Chondrocyte (in vitro differentiated cells): ENCODE measurements around the gene RNF145. TPM values are rescaled to one million over a fixed set of nuclear protein-coding genes. Genes with fewer than 3 reads are reported as not detected.
"Not testable (repeated sequence)": the region's sequence is repeated elsewhere in the genome, so short reads cannot be mapped to it uniquely, and the experiment has no call there.

ENCODE experiments used
- DNase-seq: peaks from one replicate; pipeline ENCODE4 v3.0.0; 2021; ENCODE audit warnings: mixed read lengths, low spot score
- H3K27ac Mint-ChIP-seq: one replicate; pipeline ENCODE4 v1.8.0; 2021; ENCODE audit warnings: mild to moderate bottlenecking, moderate library complexity, mixed read lengths; ENCODE audit not compliant: unreplicated experiment
- H3K27me3 Mint-ChIP-seq: 2 replicates; pipeline ENCODE4 v1.8.0; 2021; ENCODE audit warnings: low read depth, mixed read lengths
- H3K36me3 Mint-ChIP-seq: 2 replicates; pipeline ENCODE4 v1.8.0; 2021; ENCODE audit warnings: low read depth, mixed read lengths
- H3K4me1 Mint-ChIP-seq: 2 replicates; pipeline ENCODE4 v1.8.0; 2021; ENCODE audit warnings: low read depth, mild to moderate bottlenecking, mixed read lengths
- H3K4me3 Mint-ChIP-seq: one replicate; pipeline ENCODE4 v1.8.0; 2021; ENCODE audit warnings: mild to moderate bottlenecking, moderate library complexity, mixed read lengths; ENCODE audit not compliant: unreplicated experiment
- H3K9me3 Mint-ChIP-seq: 2 replicates; pipeline ENCODE4 v1.8.0; 2021; ENCODE audit warnings: low read depth, mixed read lengths
- total RNA-seq: library from RNA; stranded (reverse); gene quantifications from 3 replicates; pipeline ENCODE4 v1.2.1, GENCODE V29; 2021
- TF ChIP-seq, protein P1 (sequence below): fragments of 200-600 bp; sonication (generic); IDR thresholded peaks from 2 replicates; pipeline ENCODE4 v1.5.0; 2021; ENCODE audit warnings: antibody characterized with exemption, mild to moderate bottlenecking, moderate library complexity

The RNF145 gene
- total RNA-seq, 1 donor from 2014 or later = 83.9 TPM

DNA sequence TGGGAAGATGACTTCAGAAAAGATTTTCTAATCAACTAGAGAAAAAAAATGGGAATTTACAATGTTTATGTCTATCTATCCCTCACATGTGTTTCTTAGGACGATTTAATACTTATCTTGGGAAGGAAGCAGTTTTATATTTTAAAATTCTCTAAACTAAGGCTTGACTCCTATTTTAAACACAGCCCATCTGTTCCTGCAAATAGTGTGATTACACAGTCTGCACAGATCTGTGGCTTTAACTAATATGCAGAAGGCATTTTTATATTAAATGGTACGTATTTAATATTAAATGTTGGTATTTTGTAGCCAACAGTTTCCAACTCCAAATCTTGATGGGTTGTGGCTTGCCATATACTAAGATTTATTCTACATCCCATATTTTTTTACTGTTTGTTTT lies 56.5 kb downstream of the RNF145 start:
- Mint-ChIP-seq H3K27me3 (no peaks in the 10 kb centered on the region), H3K4me3 (no peak overlapping the region), H3K9me3 (peaks cover 11% of the 10 kb centered on the region), H3K36me3 (peaks cover 1% of the 10 kb centered on the region), H3K27ac (no peak overlapping the region), H3K4me1 (no peaks in the 10 kb centered on the region)
- TF ChIP-seq, protein P1, sequence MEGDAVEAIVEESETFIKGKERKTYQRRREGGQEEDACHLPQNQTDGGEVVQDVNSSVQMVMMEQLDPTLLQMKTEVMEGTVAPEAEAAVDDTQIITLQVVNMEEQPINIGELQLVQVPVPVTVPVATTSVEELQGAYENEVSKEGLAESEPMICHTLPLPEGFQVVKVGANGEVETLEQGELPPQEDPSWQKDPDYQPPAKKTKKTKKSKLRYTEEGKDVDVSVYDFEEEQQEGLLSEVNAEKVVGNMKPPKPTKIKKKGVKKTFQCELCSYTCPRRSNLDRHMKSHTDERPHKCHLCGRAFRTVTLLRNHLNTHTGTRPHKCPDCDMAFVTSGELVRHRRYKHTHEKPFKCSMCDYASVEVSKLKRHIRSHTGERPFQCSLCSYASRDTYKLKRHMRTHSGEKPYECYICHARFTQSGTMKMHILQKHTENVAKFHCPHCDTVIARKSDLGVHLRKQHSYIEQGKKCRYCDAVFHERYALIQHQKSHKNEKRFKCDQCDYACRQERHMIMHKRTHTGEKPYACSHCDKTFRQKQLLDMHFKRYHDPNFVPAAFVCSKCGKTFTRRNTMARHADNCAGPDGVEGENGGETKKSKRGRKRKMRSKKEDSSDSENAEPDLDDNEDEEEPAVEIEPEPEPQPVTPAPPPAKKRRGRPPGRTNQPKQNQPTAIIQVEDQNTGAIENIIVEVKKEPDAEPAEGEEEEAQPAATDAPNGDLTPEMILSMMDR = no peak
- DNase-seq = no peak

DNA sequence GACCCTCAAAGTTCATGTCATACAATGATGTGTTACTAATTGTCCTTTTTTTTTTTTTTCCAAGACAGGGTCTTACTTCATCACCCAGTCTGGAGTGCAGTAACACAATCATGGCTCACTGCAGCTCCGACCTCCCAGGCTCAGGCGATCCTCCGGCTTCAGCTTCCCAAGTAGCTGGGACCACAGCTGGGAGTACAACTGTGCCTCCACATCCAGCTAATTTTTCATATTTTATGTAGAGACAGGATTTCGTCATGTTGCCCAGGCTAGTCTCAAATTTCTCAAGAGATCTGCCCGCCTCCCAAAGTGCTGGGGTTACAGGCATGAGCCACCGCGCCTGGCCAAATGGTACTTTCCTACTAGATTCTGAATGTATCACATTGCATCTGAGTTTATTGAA lies 60.3 kb downstream of the RNF145 start:
- Mint-ChIP-seq H3K4me3 (no peak overlapping the region), H3K27me3 (peaks cover 1% of the 10 kb centered on the region), H3K9me3 (peaks cover 11% of the 10 kb centered on the region), H3K4me1 (no peaks in the 10 kb centered on the region), H3K36me3 (peaks cover 1% of the 10 kb centered on the region), H3K27ac (no peak overlapping the region)
- TF ChIP-seq, protein P1 = no peak
- no peak for DNase-seq

DNA sequence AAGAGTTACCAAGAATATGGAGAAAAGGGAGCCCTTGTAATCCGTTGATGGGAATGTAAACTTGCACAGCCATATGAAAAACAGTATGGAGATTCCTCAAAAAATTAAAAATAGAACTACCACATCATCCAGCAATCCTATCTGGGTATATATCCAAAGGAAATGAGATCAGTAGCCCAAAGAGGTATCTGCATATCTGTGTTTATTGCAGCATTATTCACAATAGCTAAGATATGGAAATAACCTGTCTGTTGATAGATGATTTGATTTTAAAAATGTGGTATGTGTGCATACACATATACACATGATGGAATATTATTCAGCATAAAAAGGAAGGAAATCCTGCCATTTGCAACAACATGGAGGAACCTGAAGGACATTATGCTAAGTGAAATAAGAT lies 61.4 kb downstream of the RNF145 start:
- Mint-ChIP-seq H3K27ac (no peak overlapping the region), H3K36me3 (peaks cover 3% of the 10 kb centered on the region), H3K9me3 (peaks cover 11% of the 10 kb centered on the region), H3K27me3 (peaks cover 12% of the 10 kb centered on the region), H3K4me3 (no peak overlapping the region), H3K4me1 (no peaks in the 10 kb centered on the region)
- DNase-seq = no peak
- TF ChIP-seq, protein P1 = no peak

DNA sequence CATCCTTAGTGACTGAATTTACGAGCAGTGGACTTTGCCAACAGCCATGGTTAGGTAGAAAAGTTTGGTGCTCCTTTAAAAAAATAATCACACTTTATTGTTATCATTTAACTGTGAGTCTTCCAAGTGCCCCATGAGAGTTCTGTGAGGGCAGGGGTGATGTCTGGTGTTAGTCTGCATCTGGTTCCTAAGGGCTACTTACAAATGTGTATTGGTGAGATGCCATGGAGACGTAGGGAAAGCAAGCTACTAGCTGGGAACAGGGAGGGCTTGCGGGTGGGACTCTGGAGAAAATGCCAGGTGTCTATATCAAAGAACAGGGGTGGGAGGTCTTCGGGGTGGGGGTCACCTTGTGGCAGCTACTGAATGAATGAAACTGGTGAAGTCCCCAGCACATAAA lies 62.5 kb downstream of the RNF145 start:
- Mint-ChIP-seq H3K9me3 (peaks cover 11% of the 10 kb centered on the region), H3K4me3 (no peak overlapping the region), H3K4me1 (no peaks in the 10 kb centered on the region), H3K36me3 (peaks cover 5% of the 10 kb centered on the region), H3K27ac (no peak overlapping the region), H3K27me3 (peaks cover 21% of the 10 kb centered on the region)
- TF ChIP-seq, protein P1 = no peak
- DNase-seq = no peak

DNA sequence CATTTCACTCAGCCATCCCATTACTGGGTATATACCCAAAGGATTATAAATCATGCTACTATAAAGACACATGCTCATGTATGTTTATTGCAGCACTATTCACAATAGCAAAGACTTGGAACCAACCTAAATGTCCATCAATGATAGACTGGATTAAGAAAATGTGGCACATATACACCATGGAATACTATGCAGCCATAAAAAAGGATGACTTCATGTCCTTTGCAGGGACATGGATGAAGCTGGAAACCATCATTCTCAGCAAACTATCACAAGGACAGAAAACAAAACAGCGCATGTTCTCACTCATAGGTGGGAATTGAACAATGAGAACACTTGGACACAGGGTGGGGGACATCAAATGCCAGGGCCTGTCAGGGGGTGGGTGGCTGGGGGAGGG lies 64.2 kb downstream of the RNF145 start:
- H3K4me3 Mint-ChIP-seq, H3K9me3 Mint-ChIP-seq, H3K4me1 Mint-ChIP-seq, H3K36me3 Mint-ChIP-seq, H3K27ac Mint-ChIP-seq, DNase-seq: not testable (repeated sequence)
- H3K27me3 Mint-ChIP-seq = peaks cover 23% of the 10 kb centered on the region

GRCh38 chr5:159139802-159140201 lies 69.6 kb downstream of the RNF145 start:
- Mint-ChIP-seq H3K4me3 (no peak overlapping the region), H3K9me3 (peaks cover 6% of the 10 kb centered on the region), H3K27ac (no peak overlapping the region), H3K36me3 (peaks cover 5% of the 10 kb centered on the region), H3K27me3 (peaks cover 23% of the 10 kb centered on the region), H3K4me1 (peaks cover 9% of the 10 kb centered on the region)
- no peak for DNase-seq
- TF ChIP-seq, protein P1 = no peak
